GM21447 (cell line): ENCODE data around the gene PRH2.

Source experiments
- ATAC-seq: cut with Tn5 transposase; IDR thresholded peaks from one replicate; pipeline ENCODE4 v1.9.1; 2021; ENCODE audit not compliant: unreplicated experiment

PRH2 gene

GRCh38 chr12:10928746-10929286 lies at the start of gene PRH2:
PRH2 (plus strand) TSS chr12:10929236; CDS start chr12:10929274, 38 bp downstream.
- no peak for ATAC-seq

DNA sequence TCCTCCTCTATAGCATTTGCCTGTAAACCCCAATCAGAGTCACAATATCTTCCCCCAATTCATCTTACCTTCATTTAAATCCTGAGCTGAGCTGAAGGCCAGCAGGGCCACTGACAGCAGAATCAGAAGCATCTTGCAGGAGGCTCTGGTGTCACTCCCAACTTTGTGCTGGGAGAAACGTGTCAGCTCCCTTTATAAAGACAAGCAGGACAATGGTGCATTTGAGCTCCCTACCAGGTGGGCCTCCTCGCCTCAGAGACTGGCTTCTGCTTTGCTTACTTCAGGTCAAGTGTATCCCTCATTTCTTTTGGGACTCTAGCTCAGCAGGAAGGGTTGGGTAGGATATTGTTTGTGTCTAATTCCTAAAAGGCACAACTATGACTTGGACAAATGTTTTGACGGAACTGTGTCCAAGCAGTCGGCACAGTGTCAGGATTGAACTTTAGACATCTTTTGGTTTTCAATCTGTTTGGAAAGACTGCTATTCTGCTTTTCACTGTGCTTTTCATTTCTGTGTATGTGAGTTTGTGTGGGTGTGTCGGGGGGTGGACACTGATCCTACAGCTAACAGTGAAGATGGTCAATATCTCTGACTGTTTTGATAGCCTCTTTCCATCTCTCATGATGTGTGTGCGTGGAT lies 44.8 kb upstream of the PRH2 start, which contains the start of gene PRH1:
Gene PRH1 (minus strand): TSS at position 170 of the 640 bp plus-strand sequence. CDS start 38 bp downstream, at position 132.
- no peak for ATAC-seq

DNA sequence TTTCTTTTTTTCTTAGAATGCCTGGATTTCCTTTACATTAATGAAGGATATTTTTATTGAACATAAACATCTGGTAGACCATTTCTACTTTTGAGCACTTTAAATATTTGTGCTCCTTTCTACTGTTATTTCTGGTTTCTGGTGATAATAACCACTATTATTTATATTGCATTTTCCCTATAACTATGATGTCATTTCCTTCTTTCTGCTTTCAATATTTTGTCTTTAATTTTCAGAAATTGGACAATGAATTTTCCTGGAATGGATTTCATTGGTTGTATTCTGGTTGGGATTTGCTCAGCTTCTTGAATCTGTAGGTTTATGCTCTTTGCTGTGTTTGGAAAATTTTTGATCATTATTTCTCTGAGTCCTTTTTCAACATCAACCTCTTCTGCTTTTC lies 39.8 kb upstream of the PRH2 start:
- no peak for ATAC-seq

DNA sequence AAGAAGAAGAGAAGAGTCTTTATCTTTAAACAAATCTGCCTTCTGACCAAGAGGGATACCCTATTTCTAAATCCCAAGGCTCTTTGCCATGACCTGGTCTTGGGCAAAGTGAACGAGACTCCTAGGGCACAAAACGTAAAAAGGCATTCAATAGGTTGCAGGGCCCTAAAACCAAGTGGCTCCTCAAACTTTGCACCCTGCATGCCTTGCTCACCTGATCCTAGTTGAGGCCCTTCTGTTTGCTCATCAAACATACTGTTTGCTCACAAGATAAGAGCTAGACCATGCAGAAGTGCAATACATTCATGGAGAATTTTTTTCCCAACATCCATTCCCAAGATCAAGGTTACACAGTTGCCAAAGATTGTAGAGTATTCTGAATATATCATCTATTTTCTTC lies 37.1 kb upstream of the PRH2 start:
- ATAC-seq = no peak

GRCh38 chr12:10896854-10897253 lies 32.2 kb upstream of the PRH2 start:
- ATAC-seq = no peak

- no peak for ATAC-seq
Measured at GRCh38 chr12:10900530-10900929, 28.5 kb upstream of the PRH2 start.

DNA sequence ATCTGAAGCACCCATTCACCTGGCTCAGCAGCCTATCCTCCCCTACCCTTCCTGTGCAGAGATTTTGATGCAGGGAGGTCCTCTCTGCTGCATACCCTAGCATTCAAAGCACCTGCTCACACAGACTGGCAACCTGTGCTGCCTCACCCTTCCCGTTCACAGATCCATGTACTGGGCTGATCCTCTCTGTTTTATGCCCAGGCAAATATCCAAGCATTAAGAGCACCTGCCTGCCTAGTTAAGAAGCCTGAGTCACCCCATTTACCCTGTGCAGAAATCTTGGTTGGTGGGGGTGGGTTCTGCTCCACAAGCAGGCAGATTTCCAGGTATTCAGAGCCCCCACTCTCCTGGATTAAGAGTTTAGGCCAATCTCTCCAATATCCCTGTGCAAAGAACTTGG lies 28.1 kb upstream of the PRH2 start:
- no peak for ATAC-seq

GRCh38 chr12:10901427-10901826 lies 27.6 kb upstream of the PRH2 start:
- no peak for ATAC-seq

DNA sequence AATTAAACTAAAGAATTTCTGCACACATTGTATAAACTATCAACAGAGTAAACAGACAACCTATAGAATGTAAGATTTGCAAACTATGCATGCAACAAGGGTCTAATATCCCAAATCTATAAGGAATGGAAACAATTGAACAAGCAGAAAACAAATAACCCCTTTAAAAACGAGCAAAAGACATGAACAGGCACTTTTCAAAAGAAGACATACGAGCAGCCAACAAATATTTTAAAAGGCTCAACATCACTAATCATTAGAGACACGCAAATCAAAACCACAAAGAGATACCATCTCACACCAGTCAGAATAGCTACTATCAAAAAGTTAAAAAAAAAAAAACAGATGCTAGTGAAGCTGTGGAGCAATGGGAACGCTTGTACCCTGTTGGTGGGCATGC lies 24.4 kb upstream of the PRH2 start:
- no peak for ATAC-seq

DNA sequence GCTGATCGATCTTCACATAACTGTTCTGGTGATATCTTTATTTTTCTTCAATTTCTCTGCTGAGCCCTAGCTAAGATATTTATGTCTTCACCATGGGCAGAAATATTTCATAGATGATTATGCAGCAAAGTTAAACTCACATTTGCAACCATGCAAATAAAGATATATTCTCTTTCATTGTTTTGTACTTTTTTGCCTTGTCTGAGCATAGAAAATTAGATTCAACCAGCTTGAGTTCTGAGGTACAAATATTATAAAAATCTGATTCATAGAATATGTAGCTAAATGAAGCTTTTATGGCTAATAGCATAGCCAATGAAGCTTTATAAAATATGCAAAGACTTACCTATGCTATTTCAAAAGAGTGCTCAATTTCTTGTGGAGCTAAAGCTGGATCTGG lies 19.6 kb upstream of the PRH2 start, which contains the start of gene TAS2R13:
Gene TAS2R13 (minus strand): TSS at position 101 of the 400 bp plus-strand sequence. CDS start 264 bp downstream, outside the sequence.
- no peak for ATAC-seq

- no peak for ATAC-seq
Measured at GRCh38 chr12:10910380-10910779, 18.7 kb upstream of the PRH2 start.

- ATAC-seq = no peak
Measured at GRCh38 chr12:10919809-10920208, 9.2 kb upstream of the PRH2 start.

DNA sequence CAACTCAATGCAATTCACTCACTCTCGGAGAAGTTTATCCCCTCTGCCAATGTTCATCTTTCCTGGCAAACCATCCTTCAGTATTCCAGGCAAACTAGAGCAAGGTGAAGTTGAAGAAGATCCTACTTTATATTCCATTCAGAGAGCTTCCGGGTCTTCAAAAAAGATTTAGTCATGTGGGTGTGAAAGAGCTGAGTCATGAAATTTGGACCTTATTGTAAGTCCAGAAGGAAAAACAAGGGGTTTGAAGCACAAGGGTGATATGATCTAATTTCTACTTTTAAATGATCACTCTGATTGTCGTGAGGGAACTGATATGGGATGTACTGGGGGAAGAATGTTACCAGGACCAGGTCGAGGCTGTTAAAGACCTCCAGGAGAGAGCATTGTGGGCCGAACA lies 2.8 kb upstream of the PRH2 start:
- ATAC-seq = no peak

- ATAC-seq = no peak
Measured at GRCh38 chr12:10936506-10936905, 7.5 kb downstream of the PRH2 start.

DNA sequence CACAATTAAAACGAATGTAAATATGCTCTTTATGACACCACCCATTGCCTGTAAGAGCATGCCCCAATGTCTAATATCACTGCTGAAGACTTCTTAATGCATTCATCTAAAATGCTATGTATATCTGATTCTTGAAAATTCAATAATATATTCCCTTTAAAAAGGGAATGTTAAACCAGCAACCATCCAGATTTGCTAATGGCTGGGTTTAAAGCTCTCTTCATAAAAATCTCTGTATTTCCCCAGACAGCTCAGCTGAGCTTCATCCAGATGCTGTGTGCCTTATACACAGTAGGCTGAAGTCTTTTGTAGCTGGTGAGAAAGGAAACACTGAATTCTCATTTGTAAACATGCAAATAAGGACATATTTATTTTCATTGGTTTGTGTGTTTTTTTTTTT lies 10.1 kb downstream of the PRH2 start, which contains the start of gene TAS2R14:
Gene TAS2R14 (minus strand): TSS at position 101 of the 400 bp plus-strand sequence. CDS start 56 bp downstream, at position 45.
- no peak for ATAC-seq

DNA sequence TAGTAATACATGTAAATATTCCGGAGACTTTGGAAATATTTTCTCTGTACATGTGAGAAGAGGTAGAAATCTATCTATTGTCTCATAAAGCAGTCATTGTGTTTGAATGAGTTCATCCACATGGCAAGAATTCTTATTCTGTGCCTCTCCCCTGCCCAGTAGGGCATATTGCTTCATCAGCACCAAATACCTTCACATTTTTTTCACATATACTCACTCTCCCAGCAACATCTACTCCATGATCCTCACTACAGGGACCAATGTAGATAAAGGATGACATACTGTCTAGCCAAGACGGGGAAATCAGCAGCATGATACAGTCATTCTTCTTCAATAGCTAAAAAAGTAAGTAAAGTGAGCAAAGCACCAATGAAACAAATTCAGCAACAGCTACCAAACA lies 11.4 kb downstream of the PRH2 start:
- ATAC-seq = no peak

DNA sequence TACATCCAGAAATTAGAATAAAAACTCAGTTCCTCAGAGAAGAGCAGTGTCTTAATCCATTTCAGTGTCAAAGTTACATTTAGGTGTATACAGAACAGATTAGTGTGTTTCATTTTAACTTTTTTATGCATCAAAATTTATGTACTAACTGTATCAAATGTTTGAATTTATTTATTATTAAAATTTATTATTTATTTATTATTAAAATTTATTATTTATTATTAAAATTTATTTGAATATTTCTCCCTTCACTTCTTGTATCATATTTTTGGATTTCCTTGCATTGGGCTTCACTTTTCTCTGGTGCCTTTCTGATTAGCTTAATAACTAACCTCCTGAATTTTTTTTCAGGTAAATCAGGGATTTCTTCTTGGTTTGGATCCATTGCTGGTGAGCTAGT lies 12.3 kb downstream of the PRH2 start:
- no peak for ATAC-seq

DNA sequence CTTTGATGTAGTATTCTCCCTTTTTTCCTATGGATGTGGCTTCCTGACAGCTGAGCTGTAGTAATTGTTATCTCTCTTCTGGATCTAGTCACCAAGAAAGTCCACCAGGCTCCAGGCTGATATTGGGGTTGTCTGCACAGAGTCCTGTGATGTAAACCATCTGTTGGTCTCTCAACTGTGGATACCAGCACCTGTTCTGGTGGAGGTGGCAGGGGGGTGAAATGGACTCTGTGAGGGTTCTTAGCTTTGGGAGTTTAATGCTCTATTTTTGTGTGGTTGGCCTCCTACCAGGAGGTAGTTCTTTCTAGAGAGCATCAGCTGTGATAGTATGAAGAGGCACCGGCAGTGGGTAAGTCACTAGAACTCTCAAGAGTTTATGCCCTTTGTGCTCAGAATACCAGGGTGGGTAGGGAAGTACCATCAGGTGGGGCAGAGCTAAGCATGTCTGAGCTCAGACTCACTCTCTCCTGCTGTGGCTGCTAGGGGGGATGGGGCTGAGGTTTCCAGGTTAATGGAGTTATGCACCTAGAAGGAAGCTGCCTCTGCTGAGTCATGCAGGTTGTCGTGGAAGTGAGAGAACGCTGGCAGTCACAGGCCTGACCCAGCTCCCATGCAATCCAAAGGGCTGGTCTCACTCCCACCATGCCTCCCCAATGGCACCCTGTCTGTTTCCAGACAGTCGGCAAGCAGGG lies 13.0 kb downstream of the PRH2 start:
- no peak for ATAC-seq

- ATAC-seq = no peak
Measured at GRCh38 chr12:10943167-10943566, 14.1 kb downstream of the PRH2 start.

DNA sequence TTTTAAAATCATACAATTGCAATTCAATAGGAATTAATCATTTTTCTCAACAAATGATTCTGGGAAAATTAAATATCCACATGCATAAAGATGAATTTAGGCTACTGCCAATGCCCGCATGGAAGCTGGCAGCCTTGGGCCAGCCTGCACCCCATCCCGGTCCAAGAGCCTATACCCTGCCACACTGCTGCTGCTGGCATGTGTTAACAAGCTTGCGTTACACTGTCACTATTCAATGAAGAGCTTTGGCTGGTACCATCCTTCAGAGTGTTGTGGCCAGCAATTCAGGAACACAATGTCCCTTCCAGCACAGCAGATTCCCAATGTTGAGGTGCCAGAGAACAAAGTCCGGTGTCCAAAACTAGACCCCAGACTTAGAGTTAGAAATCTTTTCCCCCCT lies 23.6 kb downstream of the PRH2 start:
- no peak for ATAC-seq

GRCh38 chr12:10956085-10956484 lies 27.0 kb downstream of the PRH2 start:
- ATAC-seq = no peak

DNA sequence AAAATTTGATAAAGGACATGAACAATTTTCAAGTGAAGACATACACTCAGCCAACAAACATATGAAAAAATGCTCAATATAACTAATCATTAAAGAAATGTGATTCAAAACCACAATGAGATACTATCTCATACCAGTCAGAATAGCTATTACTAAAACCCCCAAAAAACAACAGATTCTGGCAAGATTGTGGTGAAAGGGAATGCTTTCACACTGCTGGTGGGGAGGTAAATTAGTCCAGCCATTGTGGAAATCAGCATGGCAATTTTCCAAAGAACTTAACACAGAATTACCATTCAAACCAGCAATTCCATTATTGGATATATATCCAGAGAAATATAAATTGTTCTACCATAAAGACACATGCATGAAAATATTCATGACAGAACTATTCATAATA lies 28.7 kb downstream of the PRH2 start:
- no peak for ATAC-seq
